Activated B cell treated with CpG ODN at 0.5 μM for 24 hours (primary cell): ENCODE results near the gene GCNA. TPM values are rescaled to one million over a fixed set of nuclear protein-coding genes. Genes with fewer than 3 reads are reported as not detected.
"Not testable (repeated sequence)": the region's sequence is repeated elsewhere in the genome, so short reads cannot be mapped to it uniquely, and the experiment has no call there.

Experiments
- ATAC-seq: fragments of 200-7000 bp; cut with Tn5 transposase; one replicate; pipeline ENCODE4 v1.10.0; 2021; ENCODE audit warnings: low read depth, mild to moderate bottlenecking, moderate library complexity
- CTCF ChIA-PET: fragments of 350-600 bp; sonication (Branson Sonifier 250); formaldehyde crosslinking; loops from one replicate; lab custom pipeline; 2021; ENCODE audit warnings: antibody characterized with exemption; lab: Charles Lee
- POLR2A ChIA-PET: fragments of 350-600 bp; sonication (Branson Sonifier 250); formaldehyde crosslinking; loops from one replicate; lab custom pipeline; 2021; ENCODE audit warnings: antibody characterized with exemption; lab: Charles Lee
- DNase-seq: peaks from one replicate; pipeline ENCODE4 v3.0.0; 2022
- H3K27ac Mint-ChIP-seq: one replicate; pipeline ENCODE4 v1.8.0; 2020; ENCODE audit warnings: mixed read lengths
- H3K27me3 Mint-ChIP-seq: one replicate; pipeline ENCODE4 v1.8.0; 2021; ENCODE audit warnings: mixed read lengths
- H3K36me3 Mint-ChIP-seq: one replicate; pipeline ENCODE4 v1.8.0; 2021; ENCODE audit warnings: low read depth, mixed read lengths
- H3K4me1 Mint-ChIP-seq: one replicate; pipeline ENCODE4 v1.8.0; 2021; ENCODE audit warnings: mixed read lengths
- H3K4me3 Mint-ChIP-seq: one replicate; pipeline ENCODE4 v1.8.0; 2020; ENCODE audit warnings: mild to moderate bottlenecking, mixed read lengths
- H3K9me3 Mint-ChIP-seq: one replicate; pipeline ENCODE4 v1.8.0; 2020; ENCODE audit warnings: mixed read lengths
- CTCF ChIP-seq: fragments of 200-600 bp; IDR thresholded peaks from one replicate; pipeline ENCODE4 v1.8.0; 2022; ENCODE audit warnings: antibody characterized with exemption, mild to moderate bottlenecking
- intact Hi-C: fragments of 100-400 bp; cut with micrococcal nuclease; formaldehyde crosslinking; loops from one replicate; pipeline ENCODE4 v1.15.1; 2024
- total RNA-seq: library from RNA; stranded (reverse); gene quantifications from 2 replicates; pipeline ENCODE4 v1.2.3, GENCODE V29; 2022

GCNA gene
- total RNA-seq, 1 donor from 2014 or later = 4.1 TPM

GRCh38 chrX:71636438-71637252 is 58.4 kb downstream of the GCNA start:
- no peaks in the 10 kb centered on the region for H3K36me3 Mint-ChIP-seq
- H3K9me3 Mint-ChIP-seq = no peaks in the 10 kb centered on the region
- H3K27ac Mint-ChIP-seq = no peak overlapping the region
- TF ChIP-seq CTCF = no peak
- ATAC-seq (peak; percentile 80), DNase-seq (no peak)
- H3K27me3 Mint-ChIP-seq = no peaks in the 10 kb centered on the region
- intact Hi-C loops = loop anchor here (2.0 kb wide), 1 partner anchor 18 kb away; the partner anchor contains the start of gene CXCR3
- peaks cover 17% of the 10 kb centered on the region for H3K4me1 Mint-ChIP-seq
- POLR2A ChIA-PET = interaction anchor here (0.9 to 2.3 kb wide), 3 partner anchors 13 to 17 kb away, joined by 3 to 12 read pairs (median 4); no protein-coding TSS in a partner anchor
- CTCF ChIA-PET = no interaction called here
- H3K4me3 Mint-ChIP-seq = no peak overlapping the region

DNA sequence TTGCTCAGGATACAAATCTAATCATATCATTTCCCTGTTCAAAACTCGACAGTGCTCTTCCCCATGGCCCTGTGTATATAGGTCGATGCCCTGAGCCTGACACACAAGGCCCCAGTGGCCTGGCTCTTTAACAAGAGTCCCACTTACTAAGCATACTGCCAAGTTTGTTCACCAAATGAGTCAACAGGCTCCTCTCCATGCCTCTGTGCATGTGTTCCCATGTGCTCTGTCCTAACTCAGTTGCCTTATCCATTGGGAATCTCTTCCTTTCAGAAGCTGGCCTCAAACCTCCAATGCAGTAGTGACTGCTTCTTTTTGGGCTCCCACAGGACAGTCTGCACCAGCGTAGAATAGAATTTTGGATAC is 59.0 kb downstream of the GCNA start:
- ChIA-PET CTCF (no interaction called here), POLR2A (interaction anchor here (1.6 to 2.3 kb wide), 2 partner anchors 15 to 18 kb away, joined by 4 to 12 read pairs; no protein-coding TSS in a partner anchor)
- H3K27me3 Mint-ChIP-seq = no peaks in the 10 kb centered on the region
- H3K9me3 Mint-ChIP-seq = no peaks in the 10 kb centered on the region
- intact Hi-C loops = loop anchor here (2.0 kb wide), 1 partner anchor 18 kb away; the partner anchor contains the start of gene CXCR3
- DNase-seq (no peak), ATAC-seq (peak; percentile 36)
- H3K36me3 Mint-ChIP-seq = no peaks in the 10 kb centered on the region
- no peak for TF ChIP-seq CTCF
- no peak overlapping the region for H3K4me3 Mint-ChIP-seq
- H3K27ac Mint-ChIP-seq = no peak overlapping the region
- H3K4me1 Mint-ChIP-seq = peaks cover 17% of the 10 kb centered on the region

- ChIA-PET POLR2A (interaction anchor here (0.6 to 2.3 kb wide), 3 partner anchors 16 to 228 kb away, joined by 3 to 12 read pairs (median 4); no protein-coding TSS in a partner anchor), CTCF (no interaction called here)
- peaks cover 16% of the 10 kb centered on the region for H3K4me1 Mint-ChIP-seq
- no peak overlapping the region for H3K4me3 Mint-ChIP-seq
- H3K9me3 Mint-ChIP-seq = no peaks in the 10 kb centered on the region
- no peaks in the 10 kb centered on the region for H3K27me3 Mint-ChIP-seq
- no peak overlapping the region for H3K27ac Mint-ChIP-seq
- TF ChIP-seq CTCF = no peak
- ATAC-seq (no peak), DNase-seq (no peak)
- no peaks in the 10 kb centered on the region for H3K36me3 Mint-ChIP-seq
- intact Hi-C loops = loop anchor here (2.0 kb wide), 1 partner anchor 19 kb away; the partner anchor contains the start of gene CXCR3
Measured at GRCh38 chrX:71637848-71638247, 59.6 kb downstream of the GCNA start.

GRCh38 chrX:71638409-71638808 is 60.2 kb downstream of the GCNA start:
- peaks cover 13% of the 10 kb centered on the region for H3K4me1 Mint-ChIP-seq
- POLR2A ChIA-PET = interaction anchor here (2.3 kb wide), 1 partner anchor 16 kb away, joined by 12 read pairs; no protein-coding TSS in a partner anchor
- H3K4me3 Mint-ChIP-seq = no peak overlapping the region
- intact Hi-C loops = no loop called here
- TF ChIP-seq CTCF = no peak
- no peak for DNase-seq
- H3K36me3 Mint-ChIP-seq = no peaks in the 10 kb centered on the region
- H3K27ac Mint-ChIP-seq = no peak overlapping the region
- CTCF ChIA-PET = no interaction called here
- no peaks in the 10 kb centered on the region for H3K9me3 Mint-ChIP-seq
- H3K27me3 Mint-ChIP-seq = no peaks in the 10 kb centered on the region
- no peak for ATAC-seq

GRCh38 chrX:71640002-71640401 is 61.8 kb downstream of the GCNA start:
- ChIA-PET CTCF (no interaction called here), POLR2A (interaction anchor here (1.2 kb wide), 1 partner anchor 17 kb away, joined by 3 read pairs; no protein-coding TSS in a partner anchor)
- DNase-seq = no peak
- Mint-ChIP-seq H3K4me3 (no peak overlapping the region), H3K9me3 (no peaks in the 10 kb centered on the region), H3K27ac (no peak overlapping the region), H3K27me3 (no peaks in the 10 kb centered on the region), H3K36me3 (no peaks in the 10 kb centered on the region), H3K4me1 (peaks cover 17% of the 10 kb centered on the region)
- TF ChIP-seq CTCF = no peak
- ATAC-seq = no peak
- intact Hi-C loops = no loop called here

- H3K36me3 Mint-ChIP-seq, DNase-seq, H3K9me3 Mint-ChIP-seq, intact Hi-C loops, CTCF ChIA-PET, H3K27ac Mint-ChIP-seq, H3K27me3 Mint-ChIP-seq, POLR2A ChIA-PET, ATAC-seq, H3K4me3 Mint-ChIP-seq, H3K4me1 Mint-ChIP-seq: not testable (repeated sequence)
Measured at GRCh38 chrX:71644406-71644805, 66.2 kb downstream of the GCNA start.
